K562 (cell line): ENCODE measurements around the gene MALAT1. TPM values are rescaled to one million over a fixed set of nuclear protein-coding genes. Genes with fewer than 3 reads are reported as not detected.

ENCODE experiments used
- CTBP1 ChIP-seq: fragments of 450-650 bp; IDR thresholded peaks from 2 replicates; pipeline ENCODE4 v1.6.1; 2016; ENCODE audit warnings: borderline replicate concordance
- E2F3 ChIP-seq: fragments of 250-450 bp; sonication (Bioruptor Pico); IDR thresholded peaks from 2 replicates; pipeline ENCODE4 v1.4.0; 2020; ENCODE audit warnings: mild to moderate bottlenecking
- EP300 ChIP-seq: IDR thresholded peaks from 2 replicates; pipeline ENCODE4 v1.6.1; 2012; ENCODE audit warnings: low read length, improper control_type of control experiment
- ESRRA ChIP-seq: fragments of 450-650 bp; IDR thresholded peaks from 2 replicates; pipeline ENCODE4 v1.6.1; 2014; ENCODE audit warnings: low read depth, mild to moderate bottlenecking, moderate library complexity, borderline replicate concordance
- HEY1 ChIP-seq: fragments of 250-450 bp; sonication (Bioruptor Pico); IDR thresholded peaks from 2 replicates; pipeline ENCODE4 v1.5.0; 2020; ENCODE audit warnings: mild to moderate bottlenecking, moderate library complexity, borderline replicate concordance
- MCM5 ChIP-seq: fragments of 450-650 bp; IDR thresholded peaks from 2 replicates; pipeline ENCODE4 v1.6.1; 2016; ENCODE audit warnings: low read depth
- MTA1 ChIP-seq: fragments of 450-650 bp; IDR thresholded peaks from 2 replicates; pipeline ENCODE4 v1.6.1; 2017; ENCODE audit warnings: borderline replicate concordance
- MYNN ChIP-seq, 2 experiments: sonication (generic); formaldehyde crosslinking in 1 of 2; IDR thresholded peaks; 2 replicates each; pipeline versions ENCODE4 v1.5.0 to v1.6.1; 2016 to 2020; ENCODE audit warnings: antibody characterized with exemption in 1 of 2, missing genetic modification reagents in 1 of 2
- NR2C1 ChIP-seq, 2 experiments: fragments of 450-650 bp; IDR thresholded peaks; 2 replicates each; pipeline ENCODE4 v1.6.1; 2017; ENCODE audit warnings: mild to moderate bottlenecking in 2 of 2, antibody characterized with exemption in 1 of 2, inconsistent platforms in 1 of 2, missing compliant biosample characterization in 1 of 2, missing genetic modification characterization in 1 of 2
- OTX1 ChIP-seq: fragments of 450-650 bp; formaldehyde crosslinking; IDR thresholded peaks from 2 replicates; pipeline ENCODE4 v1.4.0; 2022; ENCODE audit warnings: mild to moderate bottlenecking
- RBBP5 ChIP-seq: fragments of 200-600 bp; sonication (generic); IDR thresholded peaks from 2 replicates; pipeline ENCODE4 v1.6.1; 2012; ENCODE audit warnings: borderline replicate concordance, mild to moderate bottlenecking, low read length, control low read depth, inconsistent platforms; ENCODE audit not compliant: insufficient read depth, poor library complexity, severe bottlenecking
- RFX7 ChIP-seq: fragments of 250-450 bp; sonication (Bioruptor Pico); IDR thresholded peaks from 2 replicates; pipeline ENCODE4 v1.5.1; 2021; ENCODE audit warnings: mild to moderate bottlenecking
- SNRNP70 ChIP-seq: fragments of 200-400 bp; formaldehyde crosslinking; optimal IDR thresholded peaks from 2 replicates; pipeline ENCODE3; 2017; ENCODE audit warnings: low read depth, low read length
- TCFL5 ChIP-seq: fragments of 250-450 bp; sonication (Bioruptor Pico); conservative IDR thresholded peaks from 2 replicates; pipeline ENCODE4 v1.6.1; 2021; ENCODE audit warnings: mild to moderate bottlenecking, moderate library complexity, matching md5 sums
- ZNF224 ChIP-seq: sonication (generic); formaldehyde crosslinking; IDR thresholded peaks from 2 replicates; pipeline ENCODE4 v1.8.0; 2022; ENCODE audit warnings: mild to moderate bottlenecking, missing genetic modification reagents
- ZNF436 ChIP-seq: fragments of 250-450, 450-650 bp; sonication (Bioruptor Pico); formaldehyde crosslinking; IDR thresholded peaks from 2 replicates; pipeline ENCODE4 v1.7.0; 2020; ENCODE audit warnings: mild to moderate bottlenecking
- ZNF668 ChIP-seq: fragments of 250-450 bp; sonication (Bioruptor Pico); IDR thresholded peaks from 2 replicates; pipeline ENCODE4 v1.8.0; 2022; ENCODE audit warnings: mild to moderate bottlenecking, inconsistent platforms
- ZNF79 ChIP-seq: fragments of 250-450 bp; sonication (Bioruptor Pico); IDR thresholded peaks from 2 replicates; pipeline ENCODE4 v1.4.0; 2020; ENCODE audit warnings: low read depth, mild to moderate bottlenecking, moderate library complexity
- polyA plus RNA-seq, 8 experiments: library from polyadenylated mRNA; depleted of rRNA in 4 of 8; stranded (reverse) in 5 of 8; unstranded in 3 of 8; fragments of >200 nt; fragmentation: Nextera tagmentation in 2 of 8; fragmentation: Illumina TruSeq in 1 of 8; extraction: Ambion mirVana in 2 of 8; extraction: Trizol in 1 of 8; gene quantifications; 2 replicates each; pipeline versions ENCODE4 v1.2.1 to v1.2.3, GENCODE V29; 2011 to 2014; ENCODE audit warnings: inconsistent platforms in 1 of 8, missing spikeins in 1 of 8
- total RNA-seq, 7 experiments: library from RNA; depleted of rRNA in 6 of 7; stranded (reverse); fragments of >200 nt in 6 of 7; fragmentation: Illumina TruSeq in 2 of 7; extraction: Trizol in 2 of 7; gene quantifications; 2 replicates each; pipeline versions ENCODE4 v1.2.1 to v1.2.3, GENCODE V29; 2011 to 2021; ENCODE audit warnings: low replicate concordance in 1 of 7
- TF ChIP-seq, protein P1 (sequence below): sonication (generic); formaldehyde crosslinking; IDR thresholded peaks from 2 replicates; pipeline ENCODE4 v1.8.1; 2023; ENCODE audit warnings: mild to moderate bottlenecking, missing genetic modification reagents
- TF ChIP-seq, protein P2 (sequence below), 2 experiments: fragments of 450-650 bp in 1 of 2; sonication (generic) in 1 of 2; formaldehyde crosslinking; conservative IDR thresholded peaks; 2 replicates each; pipeline versions ENCODE4 v1.4.0 to v1.8.1; 2020 to 2022; ENCODE audit warnings: mild to moderate bottlenecking in 1 of 2, missing genetic modification reagents in 1 of 2
- TF ChIP-seq, protein P3 (sequence below), 2 experiments: fragments of 450-650 bp; IDR thresholded peaks; 2 replicates each; pipeline ENCODE4 v1.6.1; 2016
- TF ChIP-seq, protein P4 (sequence below): IDR thresholded peaks from 2 replicates; pipeline ENCODE4 v1.6.1; 2016; ENCODE audit warnings: missing genetic modification characterization, missing compliant biosample characterization

The MALAT1 gene
- total and polyA plus RNA-seq, 9 of the 15 experiments (the other 6 are each of a cell fraction or from before 2014, with no cell fraction given): 363 to 8,715 (median 2,351) TPM

DNA sequence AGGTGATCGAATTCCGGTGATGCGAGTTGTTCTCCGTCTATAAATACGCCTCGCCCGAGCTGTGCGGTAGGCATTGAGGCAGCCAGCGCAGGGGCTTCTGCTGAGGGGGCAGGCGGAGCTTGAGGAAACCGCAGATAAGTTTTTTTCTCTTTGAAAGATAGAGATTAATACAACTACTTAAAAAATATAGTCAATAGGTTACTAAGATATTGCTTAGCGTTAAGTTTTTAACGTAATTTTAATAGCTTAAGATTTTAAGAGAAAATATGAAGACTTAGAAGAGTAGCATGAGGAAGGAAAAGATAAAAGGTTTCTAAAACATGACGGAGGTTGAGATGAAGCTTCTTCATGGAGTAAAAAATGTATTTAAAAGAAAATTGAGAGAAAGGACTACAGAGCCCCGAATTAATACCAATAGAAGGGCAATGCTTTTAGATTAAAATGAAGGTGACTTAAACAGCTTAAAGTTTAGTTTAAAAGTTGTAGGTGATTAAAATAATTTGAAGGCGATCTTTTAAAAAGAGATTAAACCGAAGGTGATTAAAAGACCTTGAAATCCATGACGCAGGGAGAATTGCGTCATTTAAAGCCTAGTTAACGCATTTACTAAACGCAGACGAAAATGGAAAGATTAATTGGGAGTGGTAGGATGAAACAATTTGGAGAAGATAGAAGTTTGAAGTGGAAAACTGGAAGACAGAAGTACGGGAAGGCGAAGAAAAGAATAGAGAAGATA, at the start of gene MALAT1 (continued):
- no peak for TF ChIP-seq ZNF79 (CRISPR knock-in tag)
- TF ChIP-seq RFX7 (CRISPR knock-in tag): peak; percentile 97
- peak; percentile 68; the same call in 1 of the 2 replicates for TF ChIP-seq MYNN (IDR thresholded peaks at IDR 0.05)
- no peak for TF ChIP-seq MYNN (CRISPR knock-in tag; IDR thresholded peaks at IDR 0.05)
- TF ChIP-seq, protein P1, sequence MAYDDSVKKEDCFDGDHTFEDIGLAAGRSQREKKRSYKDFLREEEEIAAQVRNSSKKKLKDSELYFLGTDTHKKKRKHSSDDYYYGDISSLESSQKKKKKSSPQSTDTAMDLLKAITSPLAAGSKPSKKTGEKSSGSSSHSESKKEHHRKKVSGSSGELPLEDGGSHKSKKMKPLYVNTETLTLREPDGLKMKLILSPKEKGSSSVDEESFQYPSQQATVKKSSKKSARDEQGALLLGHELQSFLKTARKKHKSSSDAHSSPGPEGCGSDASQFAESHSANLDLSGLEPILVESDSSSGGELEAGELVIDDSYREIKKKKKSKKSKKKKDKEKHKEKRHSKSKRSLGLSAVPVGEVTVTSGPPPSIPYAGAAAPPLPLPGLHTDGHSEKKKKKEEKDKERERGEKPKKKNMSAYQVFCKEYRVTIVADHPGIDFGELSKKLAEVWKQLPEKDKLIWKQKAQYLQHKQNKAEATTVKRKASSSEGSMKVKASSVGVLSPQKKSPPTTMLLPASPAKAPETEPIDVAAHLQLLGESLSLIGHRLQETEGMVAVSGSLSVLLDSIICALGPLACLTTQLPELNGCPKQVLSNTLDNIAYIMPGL (CRISPR knock-in tag): no peak
- 0 out of 2 replicates have a peak, but pooled peaks have one; percentile 15 for TF ChIP-seq NR2C1 (IDR thresholded peaks at IDR 0.05)
- TF ChIP-seq NR2C1 (tag; IDR thresholded peaks at IDR 0.05): no peak
- TF ChIP-seq E2F3 (CRISPR knock-in tag): 0 out of 2 replicates have a peak, but pooled peaks have one; percentile 56
- TF ChIP-seq TCFL5 (CRISPR knock-in tag): peak; percentile 79
- peak; percentile 99 for TF ChIP-seq HEY1 (CRISPR knock-in tag)
- no peak for TF ChIP-seq ZNF224
- peak; percentile 96 for TF ChIP-seq ZNF436
- TF ChIP-seq, protein P2, sequence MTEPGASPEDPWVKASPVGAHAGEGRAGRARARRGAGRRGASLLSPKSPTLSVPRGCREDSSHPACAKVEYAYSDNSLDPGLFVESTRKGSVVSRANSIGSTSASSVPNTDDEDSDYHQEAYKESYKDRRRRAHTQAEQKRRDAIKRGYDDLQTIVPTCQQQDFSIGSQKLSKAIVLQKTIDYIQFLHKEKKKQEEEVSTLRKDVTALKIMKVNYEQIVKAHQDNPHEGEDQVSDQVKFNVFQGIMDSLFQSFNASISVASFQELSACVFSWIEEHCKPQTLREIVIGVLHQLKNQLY (CRISPR knock-in tag; conservative IDR thresholded peaks at IDR 0.05): peak in 1 of 2 experiments; percentile 91; a peak in 1 of 4 replicates
- TF ChIP-seq RBBP5: no peak
- TF ChIP-seq, protein P3, sequence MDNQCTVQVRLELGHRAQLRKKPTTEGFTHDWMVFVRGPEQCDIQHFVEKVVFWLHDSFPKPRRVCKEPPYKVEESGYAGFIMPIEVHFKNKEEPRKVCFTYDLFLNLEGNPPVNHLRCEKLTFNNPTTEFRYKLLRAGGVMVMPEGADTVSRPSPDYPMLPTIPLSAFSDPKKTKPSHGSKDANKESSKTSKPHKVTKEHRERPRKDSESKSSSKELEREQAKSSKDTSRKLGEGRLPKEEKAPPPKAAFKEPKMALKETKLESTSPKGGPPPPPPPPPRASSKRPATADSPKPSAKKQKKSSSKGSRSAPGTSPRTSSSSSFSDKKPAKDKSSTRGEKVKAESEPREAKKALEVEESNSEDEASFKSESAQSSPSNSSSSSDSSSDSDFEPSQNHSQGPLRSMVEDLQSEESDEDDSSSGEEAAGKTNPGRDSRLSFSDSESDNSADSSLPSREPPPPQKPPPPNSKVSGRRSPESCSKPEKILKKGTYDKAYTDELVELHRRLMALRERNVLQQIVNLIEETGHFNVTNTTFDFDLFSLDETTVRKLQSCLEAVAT (IDR thresholded peaks at IDR 0.05): peak; percentile 97 to 100
- no peak for TF ChIP-seq SNRNP70
- peak; percentile 87 for TF ChIP-seq ZNF668 (CRISPR knock-in tag)
- TF ChIP-seq ESRRA: peak; percentile 90; the same call in 1 of the 2 replicates
- no peak; the same call in 1 of the 2 replicates for TF ChIP-seq MTA1
- peak; percentile 100 for TF ChIP-seq OTX1 (CRISPR knock-in tag)
- TF ChIP-seq CTBP1: no peak
- TF ChIP-seq, protein P4, sequence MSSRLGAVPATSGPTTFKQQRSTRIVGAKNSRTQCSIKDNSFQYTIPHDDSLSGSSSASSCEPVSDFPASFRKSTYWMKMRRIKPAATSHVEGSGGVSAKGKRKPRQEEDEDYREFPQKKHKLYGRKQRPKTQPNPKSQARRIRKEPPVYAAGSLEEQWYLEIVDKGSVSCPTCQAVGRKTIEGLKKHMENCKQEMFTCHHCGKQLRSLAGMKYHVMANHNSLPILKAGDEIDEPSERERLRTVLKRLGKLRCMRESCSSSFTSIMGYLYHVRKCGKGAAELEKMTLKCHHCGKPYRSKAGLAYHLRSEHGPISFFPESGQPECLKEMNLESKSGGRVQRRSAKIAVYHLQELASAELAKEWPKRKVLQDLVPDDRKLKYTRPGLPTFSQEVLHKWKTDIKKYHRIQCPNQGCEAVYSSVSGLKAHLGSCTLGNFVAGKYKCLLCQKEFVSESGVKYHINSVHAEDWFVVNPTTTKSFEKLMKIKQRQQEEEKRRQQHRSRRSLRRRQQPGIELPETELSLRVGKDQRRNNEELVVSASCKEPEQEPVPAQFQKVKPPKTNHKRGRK (tag): no peak
- peak; percentile 94 for TF ChIP-seq EP300
- TF ChIP-seq MCM5: no peak
